ENCODE measurements around the gene UNC50.
A peak's percentile ranks its signal among the peaks of the same experiment; 100 is the strongest.

UNC50 gene

GRCh38 chr2:98571796-98572195 is 36.6 kb upstream of the UNC50 start:
- H3K36me3 Mint-ChIP-seq (ENCODE audit: low read depth) = peaks cover 18% of the 10 kb centered on the region
- H3K9me3 Mint-ChIP-seq = no peaks in the 10 kb centered on the region
- no peaks in the 10 kb centered on the region for H3K4me1 Mint-ChIP-seq
- no peak for TF ChIP-seq CTCF (IDR thresholded peaks at IDR 0.05)
- H3K27me3 Mint-ChIP-seq (ENCODE audit: low read depth, poor library complexity) = peaks cover 10% of the 10 kb centered on the region
- no peak overlapping the region for H3K4me3 Mint-ChIP-seq
- DNase-seq = no peak
- no peak overlapping the region for H3K27ac Mint-ChIP-seq

GRCh38 chr2:98572211-98572610 is 36.2 kb upstream of the UNC50 start:
- TF ChIP-seq CTCF (IDR thresholded peaks at IDR 0.05) = no peak
- peaks cover 18% of the 10 kb centered on the region for H3K36me3 Mint-ChIP-seq (ENCODE audit: low read depth)
- no peaks in the 10 kb centered on the region for H3K9me3 Mint-ChIP-seq
- no peak overlapping the region for H3K27ac Mint-ChIP-seq
- peaks cover 10% of the 10 kb centered on the region for H3K27me3 Mint-ChIP-seq (ENCODE audit: low read depth, poor library complexity)
- H3K4me3 Mint-ChIP-seq = no peak overlapping the region
- no peaks in the 10 kb centered on the region for H3K4me1 Mint-ChIP-seq
- DNase-seq = no peak

- Mint-ChIP-seq H3K27ac (peak overlapping the region; percentile 74), H3K4me3 (no peak overlapping the region), H3K9me3 (no peaks in the 10 kb centered on the region), H3K36me3 (ENCODE audit: low read depth) (peaks cover 19% of the 10 kb centered on the region), H3K4me1 (no peaks in the 10 kb centered on the region), H3K27me3 (ENCODE audit: low read depth, poor library complexity) (peaks cover 10% of the 10 kb centered on the region)
- no peak for DNase-seq
- no peak for TF ChIP-seq CTCF (IDR thresholded peaks at IDR 0.05)
Observed at GRCh38 chr2:98572676-98573075, 35.7 kb upstream of the UNC50 start.

- Mint-ChIP-seq H3K4me3 (no peak overlapping the region), H3K27ac (no peak overlapping the region), H3K9me3 (no peaks in the 10 kb centered on the region), H3K36me3 (ENCODE audit: low read depth) (peaks cover 23% of the 10 kb centered on the region), H3K27me3 (ENCODE audit: low read depth, poor library complexity) (peaks cover 10% of the 10 kb centered on the region), H3K4me1 (no peaks in the 10 kb centered on the region)
- no peak for TF ChIP-seq CTCF (IDR thresholded peaks at IDR 0.05)
- no peak for DNase-seq
Observed at GRCh38 chr2:98573426-98573825, 35.0 kb upstream of the UNC50 start.

GRCh38 chr2:98576666-98577312 is 31.6 kb upstream of the UNC50 start:
- Mint-ChIP-seq H3K9me3 (no peaks in the 10 kb centered on the region), H3K36me3 (ENCODE audit: low read depth) (peaks cover 13% of the 10 kb centered on the region), H3K27ac (peak overlapping the region; percentile 48), H3K4me3 (no peak overlapping the region), H3K4me1 (no peaks in the 10 kb centered on the region), H3K27me3 (ENCODE audit: low read depth, poor library complexity) (peaks cover 7% of the 10 kb centered on the region)
- TF ChIP-seq CTCF (IDR thresholded peaks at IDR 0.05) = no peak
- no peak for DNase-seq

GRCh38 chr2:98577313-98577712 is 31.1 kb upstream of the UNC50 start:
- no peak for DNase-seq
- Mint-ChIP-seq H3K36me3 (ENCODE audit: low read depth) (peaks cover 16% of the 10 kb centered on the region), H3K9me3 (no peaks in the 10 kb centered on the region), H3K27ac (no peak overlapping the region), H3K27me3 (ENCODE audit: low read depth, poor library complexity) (peaks cover 7% of the 10 kb centered on the region), H3K4me1 (no peaks in the 10 kb centered on the region), H3K4me3 (no peak overlapping the region)
- no peak for TF ChIP-seq CTCF (IDR thresholded peaks at IDR 0.05)
